ENCODE results near the gene ZNF343. TPM values are rescaled to one million over a fixed set of nuclear protein-coding genes. Genes with fewer than 3 reads are reported as not detected.

ZNF343 gene
- total and polyA plus RNA-seq, 2 donors (not counting 3 experiments of a cell fraction or from before 2014, with no cell fraction given), result 4.7 to 7.9 TPM

GRCh38 chr20:2520617-2521016 lies 11.9 kb upstream of the ZNF343 start:
- Histone ChIP-seq H4K20me1 (replicated peaks; ENCODE audit: control insufficient read depth, extremely low read depth, insufficient read depth, low read length) (no peaks in the 10 kb centered on the region), H3K4me3 (replicated peaks in 1 of 3; ENCODE audit: insufficient read depth in 1 of 3, low read depth in 1 of 3, low read length in 3 of 3) (no peak overlapping the region), H3K79me2 (ENCODE audit: control insufficient read depth, insufficient read depth, low read length) (no peaks in the 10 kb centered on the region), H3K9me3 (replicated peaks; ENCODE audit: control insufficient read depth, insufficient read depth, low read length) (no peaks in the 10 kb centered on the region), H3K36me3 (ENCODE audit: control insufficient read depth in 2 of 2, extremely low read depth in 1 of 2, insufficient read depth in 2 of 2, low read length in 2 of 2) (no peaks in the 10 kb centered on the region), H3K4me1 (ENCODE audit: control insufficient read depth, extremely low read depth, insufficient read depth, low read length) (peaks cover 6% of the 10 kb centered on the region), H3K4me2 (ENCODE audit: insufficient read depth, low read length) (no peak overlapping the region), H3K27me3 (ENCODE audit: control insufficient read depth in 2 of 2, insufficient read depth in 2 of 2, low read length in 2 of 2) (no peaks in the 10 kb centered on the region), H3K9ac (replicated peaks; ENCODE audit: extremely low read depth, insufficient read depth, low read length) (no peak overlapping the region), H2AFZ (ENCODE audit: low read depth, low read length) (no peak overlapping the region), H3K9me1 (replicated peaks; ENCODE audit: control insufficient read depth, extremely low read depth, insufficient read depth, low read length) (no peaks in the 10 kb centered on the region), H3K27ac (ENCODE audit: insufficient read depth, low read depth, low read length) (no peak overlapping the region)
- no peak for DNase-seq (ENCODE audit: low read depth, low spot score)
- intact Hi-C loops (cut with micrococcal nuclease) (no loop called here), dilution Hi-C loops (cut with MboI; ENCODE audit: extremely low pct_ligation_motif_present, low sequenced_read_pairs) (no loop called here)
- BruUV-seq (replicated peaks), result no TSS peak
- no peak for FAIRE-seq
- ChIA-PET CTCF (interaction anchor here (0.9 to 5.5 kb wide), 3 partner anchors 9 to 126 kb away, joined by 3 to 99 read pairs (median 4); partner anchors contain the start of gene ZNF343), POLR2A (no interaction called here)
- TF ChIP-seq CTCF (IDR thresholded peaks at IDR 0.05; ENCODE audit: extremely low read depth in 1 of 2, insufficient read depth in 1 of 2, low read depth in 1 of 2, low read length in 2 of 2) (no peak), MAX (IDR thresholded peaks at IDR 0.05; ENCODE audit: insufficient read depth, insufficient read length) (no peak), JUN (IDR thresholded peaks at IDR 0.05; ENCODE audit: borderline replicate concordance, insufficient read depth, insufficient read length, low read depth) (no peak), POLR2AphosphoS5 (IDR thresholded peaks at IDR 0.05; ENCODE audit: insufficient read depth, low read depth, low read length) (no peak), MYC (IDR thresholded peaks at IDR 0.05; ENCODE audit: low read depth, low read length) (no peak), POLR2A (IDR thresholded peaks at IDR 0.05; ENCODE audit: low read depth, low read length) (no peak), FOS (IDR thresholded peaks at IDR 0.05; ENCODE audit: borderline replicate concordance, insufficient read depth, low read length) (no peak), GATA2 (IDR thresholded peaks at IDR 0.05; ENCODE audit: insufficient read depth, insufficient read length, low read depth, low read length) (no peak), EZH2 (IDR thresholded peaks at IDR 0.05; ENCODE audit: borderline replicate concordance, low read depth, low read length, severe bottlenecking) (no peak)
